SK-MEL-5 (cell line): ENCODE results near the gene MYL5. TPM values are rescaled to one million over a fixed set of nuclear protein-coding genes. Genes with fewer than 3 reads are reported as not detected.

Experiments used
- DNase-seq: peaks from one replicate; pipeline ENCODE4 v3.0.0-alpha.2; 2016; ENCODE audit warnings: low read depth, low spot score
- in situ Hi-C: cut with HindIII; loops from 2 replicates; pipeline ENCODE4 v1.10.0; 2016; ENCODE audit warnings: low sequenced_read_pairs, high pct_unique_total_duplicates, low pct_unique_long_range_greater_than_20kb
- total RNA-seq: library from RNA; depleted of rRNA; stranded (reverse); fragments of >200 nt; shearing (Covaris generic); gene quantifications from 2 replicates; pipeline ENCODE4 v1.2.3, GENCODE V29; 2014

The MYL5 gene
- total RNA-seq, 1 experiment from 2014 or later = 2.7 TPM

DNA sequence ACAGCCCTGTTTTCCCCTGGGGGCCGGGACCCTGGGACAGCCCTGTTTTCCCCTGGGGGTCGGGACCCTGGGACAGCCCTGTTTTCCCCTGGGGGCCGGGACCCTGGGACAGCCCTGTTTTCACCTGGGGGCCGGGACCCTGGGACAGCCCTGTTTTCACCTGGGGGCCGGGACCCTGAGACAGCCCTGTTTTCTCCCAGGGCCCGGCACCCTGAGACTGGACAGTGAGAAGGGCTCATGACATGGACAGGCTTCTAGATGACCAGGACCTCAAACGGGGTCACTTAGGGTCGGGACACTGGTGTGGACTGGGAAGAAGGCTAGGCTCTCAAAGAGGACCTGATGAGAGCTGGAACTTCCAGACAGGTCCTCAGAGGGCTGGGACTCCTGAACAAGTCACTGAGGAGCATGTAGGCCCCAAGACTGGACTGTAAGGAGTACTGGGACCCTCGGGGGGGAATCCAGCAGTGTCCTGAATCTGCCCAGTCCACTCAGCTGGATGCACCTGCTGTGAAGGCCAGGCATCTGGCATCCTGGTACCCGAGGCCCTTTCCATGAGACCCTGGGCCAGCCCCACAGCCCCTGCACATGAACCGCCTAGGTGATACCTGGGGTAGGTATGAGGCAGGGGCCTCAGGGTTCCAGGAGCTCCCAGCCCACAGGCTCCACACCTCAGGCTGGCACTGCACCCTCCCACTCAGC, 33.7 kb downstream of the MYL5 start:
- in situ Hi-C loops = no loop called here
- DNase-seq = no peak

DNA sequence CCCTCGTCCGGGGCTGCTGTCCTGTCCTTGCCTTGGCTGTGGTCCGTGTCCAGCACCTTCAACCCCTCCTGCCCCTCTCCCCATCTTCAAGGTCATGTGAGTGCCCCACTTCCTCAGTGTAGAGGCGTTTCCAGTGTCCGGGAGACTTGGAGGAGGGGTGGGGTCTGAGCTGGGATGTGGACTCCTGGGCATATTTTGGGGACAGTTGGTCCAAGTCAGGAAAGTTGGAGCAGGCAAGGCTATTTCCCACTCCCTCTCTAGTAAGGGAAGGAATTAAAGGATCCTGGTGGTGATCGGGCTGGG, 34.2 kb downstream of the MYL5 start:
- in situ Hi-C loops = no loop called here
- DNase-seq = no peak

DNA sequence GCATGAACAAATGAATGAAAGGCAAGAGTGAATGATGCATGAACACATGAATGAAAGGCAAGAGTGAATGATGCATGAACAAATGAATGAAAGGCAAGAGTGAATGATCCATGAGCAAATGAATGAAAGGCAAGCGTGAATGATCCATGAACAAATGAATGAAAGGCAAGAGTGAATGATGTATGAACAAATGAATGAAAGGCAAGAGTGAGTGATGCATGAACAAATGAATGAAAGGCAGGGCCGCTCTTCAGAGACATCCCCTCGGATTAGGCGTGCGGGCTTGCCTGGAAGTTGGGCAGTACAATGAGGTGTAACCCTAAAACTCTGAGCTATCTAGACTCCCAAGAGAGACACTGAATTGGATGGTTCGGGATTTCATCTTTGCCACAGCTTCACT, 35.0 kb downstream of the MYL5 start:
- no peak for DNase-seq
- in situ Hi-C loops = no loop called here

DNA sequence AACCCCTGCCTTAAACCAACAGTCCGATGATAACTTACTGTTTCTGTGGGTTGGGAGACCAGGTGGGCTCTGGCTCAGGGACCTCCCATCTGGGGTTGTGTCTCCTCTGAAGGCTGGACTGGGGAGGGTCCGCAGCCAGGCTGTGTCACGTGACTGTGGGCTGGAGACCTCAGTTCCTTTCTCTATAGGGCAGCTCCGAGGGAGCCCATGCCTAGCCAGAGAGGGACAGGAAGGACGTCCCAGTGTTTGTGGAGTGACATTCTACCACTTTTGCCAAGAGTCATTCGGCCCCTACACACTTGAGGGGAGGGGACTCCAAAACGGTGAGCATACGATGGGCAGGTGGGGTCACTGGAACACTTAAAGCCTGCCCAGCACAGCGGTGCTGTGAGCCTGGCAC, 35.8 kb downstream of the MYL5 start:
- in situ Hi-C loops = no loop called here
- DNase-seq = no peak

DNA sequence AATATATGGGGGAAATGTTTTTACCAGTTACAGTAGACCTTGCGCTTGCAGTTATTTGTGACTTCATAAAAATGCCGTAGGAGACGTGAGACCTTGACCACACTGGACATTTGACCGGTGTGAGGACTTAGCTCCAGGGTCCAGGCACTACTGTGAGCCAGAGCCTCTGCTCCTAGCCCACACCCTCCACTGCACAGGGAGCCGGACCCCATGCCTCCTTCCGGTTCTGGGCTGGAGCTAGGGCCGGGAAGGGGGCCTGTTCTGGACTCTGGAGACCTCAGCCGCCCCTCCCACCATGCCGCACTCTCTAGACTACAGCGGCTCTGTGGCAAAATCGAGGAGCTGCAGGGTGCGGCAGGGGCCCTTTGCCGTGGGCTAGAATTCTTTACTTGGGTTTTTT, 36.6 kb downstream of the MYL5 start:
- no peak for DNase-seq
- in situ Hi-C loops = no loop called here

DNA sequence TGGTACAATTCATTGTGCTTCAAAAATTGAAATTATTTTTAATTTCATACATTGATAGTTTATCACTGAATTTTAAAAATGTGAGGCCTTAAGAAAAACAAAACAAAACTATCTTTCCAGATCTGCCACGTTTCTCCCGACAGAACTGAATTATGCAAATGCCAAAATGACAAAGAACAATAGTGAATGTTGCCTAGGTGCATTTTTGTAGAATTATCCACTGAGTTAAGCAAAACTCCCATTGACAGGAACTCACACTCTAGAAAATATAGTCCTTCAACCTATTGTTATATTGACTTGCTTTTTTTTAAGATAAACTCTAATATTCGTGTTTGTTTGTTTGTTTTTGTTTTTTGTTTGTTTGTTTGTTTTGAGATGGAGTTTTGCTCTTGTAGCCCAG, 37.8 kb downstream of the MYL5 start:
- DNase-seq = no peak
- in situ Hi-C loops = no loop called here

DNA sequence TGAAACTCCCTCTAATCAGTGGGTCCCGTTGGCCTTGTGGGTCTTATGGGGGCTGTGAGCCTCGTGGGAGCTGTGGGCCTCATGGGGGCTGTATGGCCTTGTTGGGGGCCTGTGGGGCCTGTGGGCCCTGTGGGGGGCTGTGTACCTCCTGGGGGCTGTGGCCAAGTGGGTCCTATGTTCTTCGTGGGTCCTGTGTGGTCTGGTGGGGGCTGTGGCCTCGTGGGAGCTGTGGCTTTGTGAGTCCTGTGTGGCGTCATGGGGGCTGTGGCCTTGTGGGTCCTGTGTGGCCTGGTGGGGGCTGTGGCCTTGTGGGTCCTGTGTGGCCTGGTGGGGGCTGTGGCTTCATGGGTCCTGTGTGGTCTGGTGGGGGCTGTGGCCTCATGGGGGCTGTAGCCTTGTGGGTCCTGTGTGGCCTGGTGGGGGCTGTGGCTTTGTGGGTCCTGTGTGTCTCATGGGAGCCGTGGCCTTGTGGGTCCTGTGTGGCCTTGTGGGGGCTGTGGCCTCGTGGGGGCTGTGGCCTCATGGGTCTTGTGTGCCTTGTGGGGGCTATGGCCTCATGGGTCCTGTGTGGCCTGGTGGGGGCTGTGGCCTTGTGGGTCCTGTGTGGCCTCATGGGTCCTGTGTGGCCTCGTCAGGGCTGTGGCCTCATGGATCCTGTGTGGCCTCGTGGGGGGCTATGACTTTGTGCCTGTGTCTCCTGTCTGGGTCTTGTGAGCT, 38.7 kb downstream of the MYL5 start:
- in situ Hi-C loops = no loop called here

DNA sequence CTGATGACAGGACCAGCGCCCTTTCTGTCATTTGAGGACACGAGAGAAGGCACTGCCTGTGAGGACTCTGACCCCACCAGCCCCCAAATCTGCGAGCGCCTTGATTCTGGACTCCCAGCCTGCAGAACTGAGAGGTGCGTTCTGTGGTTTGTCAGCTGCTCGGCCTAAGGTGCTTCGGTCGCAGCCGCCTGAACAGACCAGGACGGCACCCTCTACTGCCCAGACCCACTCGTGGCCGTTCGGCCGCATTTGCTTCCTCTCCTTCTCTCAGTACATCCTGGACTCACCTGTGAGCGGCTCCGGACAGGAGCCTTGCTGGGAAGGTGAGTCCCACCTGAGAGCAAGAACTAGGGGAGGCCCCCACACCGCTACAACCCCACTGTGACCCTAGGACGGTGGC, 39.7 kb downstream of the MYL5 start:
- in situ Hi-C loops = no loop called here
- DNase-seq = no peak

More for the DNA sequence above, 38.7 kb downstream of the MYL5 start:
- no peak for DNase-seq

DNA sequence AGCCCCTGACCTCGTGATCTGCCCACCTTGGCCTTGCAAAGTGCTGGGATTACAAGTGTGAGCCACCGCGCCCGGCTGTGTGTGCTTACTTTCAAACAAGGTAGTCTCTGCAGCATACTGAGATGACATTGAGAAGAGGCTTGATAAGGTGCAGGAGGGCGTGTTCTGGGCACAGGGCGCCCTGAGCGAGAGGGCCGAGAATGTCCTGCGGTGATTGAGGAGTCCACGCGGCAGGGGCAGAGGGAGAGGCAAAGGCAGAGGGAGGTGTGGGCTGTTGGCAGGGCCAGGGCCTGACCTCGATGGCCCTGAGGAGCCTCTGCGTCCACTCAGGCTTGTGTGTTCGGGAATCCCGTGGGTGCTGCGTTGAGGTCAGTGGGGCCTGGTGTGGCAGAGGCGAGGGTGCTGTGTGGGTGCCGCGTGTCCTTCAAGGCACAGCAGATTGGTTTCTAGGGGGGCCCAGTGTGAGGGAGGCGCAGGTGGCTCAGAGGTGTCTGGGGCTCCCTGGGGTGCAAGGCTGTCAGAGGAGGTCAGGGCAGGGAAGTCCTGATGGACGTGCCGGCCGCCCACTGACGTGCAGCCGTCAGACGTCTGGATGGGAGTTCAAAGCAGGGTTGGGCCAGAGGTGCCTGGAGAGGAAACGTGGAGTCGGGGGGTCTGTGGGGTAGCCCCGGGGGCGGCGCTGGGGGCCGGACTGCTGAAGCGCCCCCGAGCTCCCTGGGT, 43.4 kb downstream of the MYL5 start:
- in situ Hi-C loops = no loop called here
- no peak for DNase-seq

DNA sequence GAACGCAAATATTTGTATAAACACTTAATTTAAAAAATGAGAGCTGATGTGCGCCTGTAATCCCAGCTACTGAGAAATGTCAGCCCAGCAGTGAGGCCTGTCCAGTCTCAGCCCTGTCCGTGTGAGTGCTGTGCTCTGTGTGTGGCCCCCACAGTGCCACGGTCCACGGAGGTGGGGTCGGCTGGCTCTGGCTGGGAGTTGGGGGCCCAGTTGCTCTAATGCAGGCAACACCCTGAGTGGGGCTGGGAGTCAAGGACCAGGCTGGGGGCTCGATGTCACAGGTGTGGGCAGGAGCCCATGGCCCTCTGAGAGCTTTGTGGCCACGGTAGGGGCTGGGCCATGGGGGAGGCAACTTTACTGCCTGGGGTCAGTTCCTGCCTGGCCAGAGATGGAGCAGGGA, 44.1 kb downstream of the MYL5 start:
- in situ Hi-C loops = no loop called here
- DNase-seq = no peak

DNA sequence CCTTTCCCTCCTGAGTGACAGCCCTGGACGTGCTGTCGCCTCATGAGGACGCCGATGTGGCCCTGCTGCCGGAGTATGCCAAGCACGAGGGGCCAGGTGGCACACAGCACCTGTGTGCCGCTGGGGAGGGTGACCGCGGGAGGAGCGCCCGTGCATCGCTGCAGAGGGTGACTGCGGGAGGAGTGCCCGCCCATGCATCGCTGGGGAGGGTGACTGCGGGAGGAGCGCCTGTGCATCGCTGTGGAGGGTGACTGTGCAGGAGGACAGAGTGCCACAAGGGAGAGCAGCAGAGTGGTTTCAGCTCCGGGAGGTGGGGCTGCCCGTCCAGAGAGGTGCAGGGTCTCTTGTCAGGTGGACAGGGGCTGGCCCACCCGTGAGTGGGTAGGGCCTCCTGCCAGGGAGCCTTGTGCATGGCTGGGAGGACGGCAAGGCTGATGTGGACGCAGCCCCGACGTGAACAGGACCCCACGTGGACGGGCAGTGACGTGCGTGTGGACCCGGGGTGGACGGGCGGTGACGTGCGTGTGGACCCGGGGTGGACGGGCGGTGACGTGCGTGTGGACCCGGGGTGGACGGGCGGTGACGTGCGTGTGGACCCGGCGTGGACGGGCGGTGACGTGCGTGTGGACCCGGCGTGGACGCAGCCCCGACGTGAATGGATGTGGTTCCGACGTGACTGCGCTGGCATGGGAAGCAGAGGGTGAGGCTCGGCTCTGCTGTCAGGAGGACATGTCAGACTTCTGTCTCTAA, 45.9 kb downstream of the MYL5 start:
- in situ Hi-C loops = no loop called here
- no peak for DNase-seq

DNA sequence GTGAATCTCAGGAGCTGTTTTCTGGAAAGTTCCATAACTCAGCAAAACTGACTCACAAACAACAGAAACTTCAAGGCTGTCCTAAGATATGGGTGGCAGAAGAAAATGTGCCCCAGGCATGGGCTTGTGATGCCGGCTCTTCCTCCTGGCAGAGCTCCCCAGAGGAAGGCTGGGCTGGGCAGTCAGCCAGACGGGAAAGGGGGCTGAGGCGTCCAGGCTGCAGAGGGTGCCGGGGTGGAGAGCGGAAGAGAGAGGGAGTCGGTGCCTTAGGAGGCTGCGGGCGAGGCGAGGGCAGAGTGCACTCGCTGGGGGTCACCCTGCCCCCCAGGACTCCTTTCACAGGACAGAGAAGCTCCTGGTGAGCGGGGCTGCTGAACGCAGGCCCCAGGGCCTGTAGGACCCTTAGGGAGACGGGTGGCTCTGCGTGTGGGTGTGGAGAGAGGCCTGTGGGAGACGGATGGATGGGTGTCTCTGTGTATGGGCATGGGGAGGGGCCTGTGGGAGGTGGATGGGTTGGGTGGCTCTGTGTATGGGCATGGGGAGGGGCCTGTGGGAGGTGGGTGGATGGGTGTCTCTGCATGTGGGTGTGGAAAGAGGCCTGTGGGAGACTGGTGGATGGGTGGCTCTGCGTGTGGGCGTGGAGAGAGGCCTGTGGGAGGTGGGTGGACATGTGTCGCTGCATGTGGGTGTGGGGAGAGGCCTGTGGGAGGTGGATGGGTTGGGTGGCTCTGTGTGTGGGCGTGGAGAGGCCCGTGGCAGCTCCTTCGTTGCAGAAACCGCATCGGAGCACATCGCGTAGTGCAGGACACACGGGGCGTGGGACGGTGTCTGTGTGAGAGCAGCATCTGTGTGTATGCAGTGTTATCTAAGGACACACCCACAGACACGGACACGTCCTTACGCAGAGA, 47.2 kb downstream of the MYL5 start:
- DNase-seq = no peak
- in situ Hi-C loops = no loop called here

DNA sequence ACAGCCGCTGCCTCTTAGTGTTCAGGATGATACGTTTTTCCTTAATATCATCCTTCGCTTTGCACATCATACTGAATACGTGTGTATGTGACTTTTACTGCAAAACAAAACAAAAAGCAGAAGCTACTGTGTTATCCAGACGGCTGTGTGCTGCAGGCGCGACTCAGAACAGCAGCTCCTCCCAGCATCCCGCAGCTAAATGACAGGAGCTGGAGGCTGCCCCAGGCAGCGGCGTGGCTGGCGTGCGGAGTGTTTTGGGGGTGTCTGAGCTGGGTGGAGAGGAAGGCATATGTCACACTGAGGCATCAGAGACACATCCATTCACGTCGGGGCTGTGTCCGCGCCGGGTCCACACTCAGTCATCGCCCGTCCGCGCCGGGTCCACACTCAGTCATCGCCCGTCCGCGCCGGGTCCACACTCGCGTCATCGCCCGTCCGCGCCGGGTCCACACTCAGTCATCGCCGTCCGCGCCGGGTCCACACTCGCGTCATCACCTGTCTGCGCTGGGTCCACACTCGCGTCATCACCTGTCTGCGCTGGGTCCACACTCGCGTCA, 47.9 kb downstream of the MYL5 start:
- no peak for DNase-seq
- in situ Hi-C loops = no loop called here

DNA sequence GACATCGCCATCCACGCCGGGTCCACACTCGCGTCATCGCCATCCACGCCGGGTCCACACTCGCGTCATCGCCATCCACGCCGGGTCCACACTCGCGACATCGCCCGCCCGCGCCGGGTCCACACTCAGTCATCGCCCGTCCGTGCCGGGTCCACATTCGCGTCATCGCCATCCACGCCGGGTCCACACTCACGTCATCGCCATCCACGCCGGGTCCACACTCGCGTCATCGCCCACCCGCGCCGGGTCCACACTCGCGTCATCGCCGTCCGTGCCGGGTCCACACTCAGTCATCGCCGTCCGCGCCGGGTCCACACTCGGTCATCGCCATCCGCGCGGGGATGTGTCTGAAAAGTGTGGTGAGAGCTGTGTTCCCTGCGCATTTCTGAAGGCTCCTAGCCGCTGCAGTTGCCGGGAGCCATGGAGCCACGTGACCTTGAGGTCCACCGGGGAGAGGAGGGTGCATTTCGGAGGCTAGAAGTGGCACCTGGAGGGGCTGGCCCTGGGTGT, 48.6 kb downstream of the MYL5 start:
- DNase-seq = no peak
- in situ Hi-C loops = no loop called here

DNA sequence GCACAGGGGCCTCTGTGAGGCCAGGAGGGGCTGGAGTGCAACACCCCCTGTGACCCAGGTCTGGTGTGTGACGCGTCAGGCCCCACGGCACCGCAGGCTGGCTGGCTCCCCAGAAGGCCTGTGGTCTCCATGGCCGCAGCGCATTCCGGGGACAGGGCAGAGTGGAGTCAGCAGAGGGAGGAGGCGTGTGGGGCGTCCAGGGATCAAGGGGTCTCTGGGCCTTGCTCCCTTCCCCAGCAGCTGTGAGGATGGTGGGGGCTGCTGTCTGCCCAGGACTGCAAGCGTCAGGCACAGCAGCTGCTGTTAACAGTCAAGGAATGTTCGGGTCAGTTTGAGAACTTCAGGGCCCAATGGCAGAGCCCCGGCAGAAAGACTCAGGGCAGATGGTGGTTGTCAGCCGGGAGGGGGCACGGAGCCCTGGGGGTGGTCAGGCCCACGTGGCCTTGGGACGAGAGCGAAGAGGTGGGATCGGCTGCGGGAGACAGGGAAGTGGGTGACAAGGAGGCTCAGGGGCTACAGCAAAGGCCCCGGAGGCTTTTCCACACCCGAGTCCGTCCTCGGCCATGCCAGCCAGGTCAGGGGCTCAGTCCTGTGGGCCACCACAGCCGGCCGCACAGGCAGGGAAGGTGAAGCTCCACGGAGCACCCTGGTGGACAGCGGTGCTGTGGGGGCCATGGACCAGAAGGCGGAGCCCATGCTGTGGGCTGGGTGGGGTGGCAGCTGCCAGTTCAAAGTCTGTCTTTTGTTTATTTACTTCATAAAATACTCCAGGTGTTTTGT, 49.6 kb downstream of the MYL5 start:
- in situ Hi-C loops = no loop called here
- DNase-seq = no peak
